ENCODE results near the gene HEY2.

Gene HEY2

GRCh38 chr6:125793863-125794262 is 44.4 kb downstream of the HEY2 start:
- H3K4me3 ChIP-seq (replicated peaks in 1 of 2; ENCODE audit: low read depth in 2 of 2, low read length in 2 of 2) = peak overlapping the region in 1 of 2 donors; percentile 96
- TF ChIP-seq CTCF (IDR thresholded peaks at IDR 0.05; ENCODE audit: low read depth, low read length) = no peak
- DNase-seq (ENCODE audit: low read depth in 2 of 2) = peak in 1 of 2 donors; percentile 37

- TF ChIP-seq CTCF (IDR thresholded peaks at IDR 0.05; ENCODE audit: low read depth, low read length) = no peak
- no peak overlapping the region for H3K4me3 ChIP-seq (replicated peaks in 1 of 2; ENCODE audit: low read depth in 2 of 2, low read length in 2 of 2)
- peak in 1 of 2 donors; percentile 58 for DNase-seq (ENCODE audit: low read depth in 2 of 2)
Observed at GRCh38 chr6:125794342-125795137, 45.1 kb downstream of the HEY2 start.

GRCh38 chr6:125795301-125795700 is 45.9 kb downstream of the HEY2 start:
- TF ChIP-seq CTCF (IDR thresholded peaks at IDR 0.05; ENCODE audit: low read depth, low read length) = no peak
- no peak overlapping the region for H3K4me3 ChIP-seq (replicated peaks in 1 of 2; ENCODE audit: low read depth in 2 of 2, low read length in 2 of 2)
- DNase-seq (ENCODE audit: low read depth in 2 of 2) = no peak

GRCh38 chr6:125797120-125797885 is 47.9 kb downstream of the HEY2 start:
- TF ChIP-seq CTCF (IDR thresholded peaks at IDR 0.05; ENCODE audit: low read depth, low read length) = no peak
- no peak overlapping the region for H3K4me3 ChIP-seq (replicated peaks in 1 of 2; ENCODE audit: low read depth in 2 of 2, low read length in 2 of 2)
- DNase-seq (ENCODE audit: low read depth in 2 of 2) = no peak

GRCh38 chr6:125797886-125798444 is 48.5 kb downstream of the HEY2 start:
- TF ChIP-seq CTCF (IDR thresholded peaks at IDR 0.05; ENCODE audit: low read depth, low read length) = no peak
- no peak overlapping the region for H3K4me3 ChIP-seq (replicated peaks in 1 of 2; ENCODE audit: low read depth in 2 of 2, low read length in 2 of 2)
- no peak for DNase-seq (ENCODE audit: low read depth in 2 of 2)

- DNase-seq (ENCODE audit: low read depth in 2 of 2) = no peak
- no peak for TF ChIP-seq CTCF (IDR thresholded peaks at IDR 0.05; ENCODE audit: low read depth, low read length)
- no peak overlapping the region for H3K4me3 ChIP-seq (replicated peaks in 1 of 2; ENCODE audit: low read depth in 2 of 2, low read length in 2 of 2)
Observed at GRCh38 chr6:125798734-125799508, 49.5 kb downstream of the HEY2 start.

Data from cardiac fibroblast (primary cell).